Effector memory CD4-positive, alpha-beta T cell (primary cell): ENCODE data around the gene PRAMEF13.
"Not testable (repeated sequence)": the region's sequence is repeated elsewhere in the genome, so short reads cannot be mapped to it uniquely, and the experiment has no call there.

Experiments
- DNase-seq, 3 donors: peaks; one replicate each; pipeline ENCODE4 v3.0.0-alpha.2; 2020
- H3K27ac ChIP-seq: 2 replicates; pipeline ENCODE4 v1.7.0; 2013; ENCODE audit warnings: mild to moderate bottlenecking, low read length, moderate library complexity; ENCODE audit not compliant: insufficient read depth, poor library complexity, severe bottlenecking
- H3K27me3 ChIP-seq: replicated peaks from 2 replicates; pipeline ENCODE4 v1.7.0; 2013; ENCODE audit warnings: mild to moderate bottlenecking, low read length; ENCODE audit not compliant: insufficient read depth, control insufficient read depth, poor library complexity, severe bottlenecking
- H3K36me3 ChIP-seq: 2 replicates; pipeline ENCODE4 v1.7.0; 2013; ENCODE audit warnings: mild to moderate bottlenecking, low read length, moderate library complexity; ENCODE audit not compliant: control insufficient read depth, insufficient read depth
- H3K4me1 ChIP-seq: 2 replicates; pipeline ENCODE4 v1.7.0; 2013; ENCODE audit warnings: low read length, mild to moderate bottlenecking; ENCODE audit not compliant: control insufficient read depth, insufficient read depth, poor library complexity, severe bottlenecking
- H3K4me3 ChIP-seq: 2 replicates; pipeline ENCODE4 v1.7.0; 2013; ENCODE audit warnings: low read length, low read depth, mild to moderate bottlenecking; ENCODE audit not compliant: insufficient read depth, poor library complexity, severe bottlenecking
- H3K9me3 ChIP-seq: 2 replicates; pipeline ENCODE4 v1.7.0; 2013; ENCODE audit warnings: mild to moderate bottlenecking, low read length, moderate library complexity; ENCODE audit not compliant: control insufficient read depth

Gene PRAMEF13

DNA sequence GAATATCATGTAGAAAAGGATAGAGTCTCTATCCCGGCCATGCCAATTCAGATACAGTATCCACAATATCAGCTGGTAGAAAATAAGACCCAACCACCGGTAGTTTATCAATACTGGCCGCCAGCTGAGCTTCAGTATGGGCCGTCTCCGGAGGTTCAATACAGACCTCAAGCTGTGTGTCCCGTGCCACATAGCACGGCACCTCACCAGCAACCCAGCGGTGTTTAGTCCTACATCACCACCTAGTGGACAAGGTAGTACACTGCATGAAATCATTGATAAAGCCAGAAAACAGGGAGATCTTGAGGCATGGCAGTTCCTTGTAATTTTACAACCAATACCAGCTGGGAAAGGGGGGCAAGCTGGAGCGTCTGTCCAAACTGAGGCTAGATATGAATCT lies 7.5 kb upstream of the PRAMEF13 start:
- not testable (repeated sequence) for H3K36me3 ChIP-seq, H3K4me1 ChIP-seq, H3K27me3 ChIP-seq, DNase-seq, H3K27ac ChIP-seq, H3K9me3 ChIP-seq, H3K4me3 ChIP-seq

DNA sequence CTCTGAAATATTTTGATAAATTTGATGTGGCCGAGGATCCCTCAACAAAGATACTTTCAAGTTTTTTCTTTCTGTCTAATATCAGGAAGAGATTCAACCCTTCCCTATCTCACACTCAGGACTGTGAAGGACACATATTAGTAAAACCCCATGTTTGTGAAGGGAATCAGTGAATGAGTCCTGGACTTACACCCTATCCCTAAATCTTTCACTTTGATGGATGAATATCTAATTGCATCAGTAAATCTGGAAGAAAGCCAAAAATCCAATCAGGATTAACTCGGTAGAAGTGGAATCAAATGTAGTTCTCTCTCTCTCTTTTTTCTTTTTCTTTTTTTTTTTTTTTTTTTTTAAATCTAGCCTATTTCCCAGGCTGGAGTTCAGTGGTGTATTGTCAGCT lies 29.7 kb downstream of the PRAMEF13 start, which contains the start of gene PRAMEF9:
Gene PRAMEF9 (plus strand): TSS at position 301 of the 400 bp plus-strand sequence. CDS start 3,433 bp downstream, outside the sequence.
- not testable (repeated sequence) for DNase-seq, H3K4me3 ChIP-seq, H3K27me3 ChIP-seq, H3K36me3 ChIP-seq, H3K9me3 ChIP-seq, H3K27ac ChIP-seq, H3K4me1 ChIP-seq

DNA sequence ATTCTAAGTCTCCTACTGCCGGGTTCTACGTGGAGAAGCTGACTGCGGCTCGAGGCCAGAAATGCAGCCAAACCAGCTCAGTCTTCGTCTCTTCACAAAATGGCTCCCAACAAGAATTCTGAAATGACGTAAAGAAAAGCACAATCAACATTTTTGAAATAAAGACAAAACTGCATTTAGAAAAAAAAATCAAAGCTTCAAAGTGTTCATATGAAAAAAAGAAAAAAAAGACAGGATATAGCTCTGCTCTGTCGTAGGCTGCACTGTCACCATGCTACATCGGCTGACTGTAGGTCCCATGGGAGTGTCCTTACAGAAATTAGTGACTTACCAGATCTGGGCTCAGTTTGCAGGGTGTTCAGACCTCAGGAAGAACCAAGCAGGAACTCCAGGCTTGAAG lies 35.7 kb downstream of the PRAMEF13 start, which contains the start of gene HNRNPCL4:
Gene HNRNPCL4 (minus strand): TSS at position 101 of the 400 bp plus-strand sequence. CDS start 164 bp downstream, outside the sequence.
- not testable (repeated sequence) for H3K27me3 ChIP-seq, H3K4me1 ChIP-seq, DNase-seq, H3K4me3 ChIP-seq, H3K9me3 ChIP-seq, H3K36me3 ChIP-seq, H3K27ac ChIP-seq

DNA sequence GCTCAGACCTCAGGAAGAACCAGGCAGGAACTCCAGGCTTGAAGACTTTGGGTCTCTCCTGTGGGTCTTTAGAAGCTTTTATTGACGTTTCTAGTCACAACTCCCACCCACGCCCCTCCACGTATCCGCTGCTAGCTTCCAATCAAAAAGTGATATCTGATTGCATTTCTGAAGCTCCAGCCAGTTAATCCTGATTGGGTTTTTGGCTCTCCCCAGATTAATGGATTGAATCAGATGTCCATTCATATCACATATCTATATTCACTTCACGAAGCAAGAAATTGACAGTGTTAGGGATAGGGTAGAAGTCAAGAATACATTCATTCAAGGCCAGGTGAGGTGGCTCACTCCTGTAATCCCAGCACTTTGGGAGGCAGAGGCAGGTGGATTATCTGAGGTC lies 45.3 kb downstream of the PRAMEF13 start, which contains the start of gene PRAMEF26:
Gene PRAMEF26 (minus strand): TSS at position 101 of the 400 bp plus-strand sequence. CDS start 2,914 bp downstream, outside the sequence.
- H3K27me3 ChIP-seq, H3K9me3 ChIP-seq, H3K4me3 ChIP-seq, DNase-seq, H3K4me1 ChIP-seq, H3K27ac ChIP-seq, H3K36me3 ChIP-seq: not testable (repeated sequence)
